ENCODE data around the gene EME2. TPM values are rescaled to one million over a fixed set of nuclear protein-coding genes. Genes with fewer than 3 reads are reported as not detected.

The EME2 gene
- polyA plus RNA-seq, 1 experiment = 2.4 TPM

DNA sequence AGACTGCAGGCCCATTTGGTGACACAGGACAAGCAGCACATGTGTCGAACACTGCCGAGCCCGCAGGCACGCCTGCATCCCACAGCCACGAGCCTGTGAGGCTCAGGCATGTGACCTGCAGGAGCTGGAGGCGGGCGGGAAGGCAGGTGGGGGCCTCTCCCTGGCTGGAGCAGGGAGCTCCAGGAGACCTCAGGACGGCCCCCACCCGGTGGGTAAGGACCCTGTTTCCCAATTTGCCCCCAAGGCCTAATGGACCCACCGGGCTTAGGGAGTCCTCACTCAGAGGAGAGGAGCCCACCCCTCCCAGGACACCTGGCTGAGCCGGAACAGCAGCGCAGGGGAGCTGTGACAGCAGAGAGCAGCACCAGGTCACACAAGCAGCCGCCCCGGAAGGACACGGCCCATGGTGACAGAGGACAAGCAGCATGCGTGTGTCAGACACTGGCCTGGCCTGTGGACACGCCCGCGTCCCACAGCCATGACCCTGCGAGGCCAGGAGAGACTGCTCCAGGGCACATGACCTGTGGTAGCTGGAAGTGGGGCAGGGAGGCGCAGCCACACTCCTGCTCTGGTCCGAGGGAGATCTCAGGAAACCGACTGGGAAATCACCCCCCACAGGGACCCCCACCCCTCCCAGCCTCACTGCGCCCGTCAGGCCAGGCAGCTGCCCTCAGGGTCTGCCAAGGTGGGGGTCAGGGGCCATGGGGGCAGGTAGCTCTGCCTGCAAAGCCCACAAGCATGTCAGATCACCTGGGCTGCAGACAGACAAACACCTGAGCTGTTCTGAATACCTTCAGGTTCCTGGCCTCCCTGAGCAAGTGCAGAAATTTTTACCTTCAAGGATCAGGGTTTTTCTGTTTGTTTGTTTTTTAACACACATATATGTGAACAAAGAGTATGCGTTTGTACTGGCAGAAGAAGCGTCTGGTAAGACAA, 7.4 kb downstream of the EME2 start:
- Histone ChIP-seq H3K27ac (ENCODE audit: low read depth, low read length) (no peak overlapping the region), H3K4me3 (ENCODE audit: low read depth, low read length) (no peak overlapping the region), H3K27me3 (ENCODE audit: control insufficient read depth, insufficient read depth, low read length) (no peaks in the 10 kb centered on the region), H3K9me3 (ENCODE audit: control insufficient read depth, insufficient read depth, low read length) (no peaks in the 10 kb centered on the region; the same call in 1 of the 2 replicates)
- no peak for DNase-seq (ENCODE audit: low read depth, low spot score)
- ChIA-PET POLR2A (no interaction called here), CTCF (no interaction called here)
- TF ChIP-seq, protein P1, sequence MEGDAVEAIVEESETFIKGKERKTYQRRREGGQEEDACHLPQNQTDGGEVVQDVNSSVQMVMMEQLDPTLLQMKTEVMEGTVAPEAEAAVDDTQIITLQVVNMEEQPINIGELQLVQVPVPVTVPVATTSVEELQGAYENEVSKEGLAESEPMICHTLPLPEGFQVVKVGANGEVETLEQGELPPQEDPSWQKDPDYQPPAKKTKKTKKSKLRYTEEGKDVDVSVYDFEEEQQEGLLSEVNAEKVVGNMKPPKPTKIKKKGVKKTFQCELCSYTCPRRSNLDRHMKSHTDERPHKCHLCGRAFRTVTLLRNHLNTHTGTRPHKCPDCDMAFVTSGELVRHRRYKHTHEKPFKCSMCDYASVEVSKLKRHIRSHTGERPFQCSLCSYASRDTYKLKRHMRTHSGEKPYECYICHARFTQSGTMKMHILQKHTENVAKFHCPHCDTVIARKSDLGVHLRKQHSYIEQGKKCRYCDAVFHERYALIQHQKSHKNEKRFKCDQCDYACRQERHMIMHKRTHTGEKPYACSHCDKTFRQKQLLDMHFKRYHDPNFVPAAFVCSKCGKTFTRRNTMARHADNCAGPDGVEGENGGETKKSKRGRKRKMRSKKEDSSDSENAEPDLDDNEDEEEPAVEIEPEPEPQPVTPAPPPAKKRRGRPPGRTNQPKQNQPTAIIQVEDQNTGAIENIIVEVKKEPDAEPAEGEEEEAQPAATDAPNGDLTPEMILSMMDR (IDR thresholded peaks at IDR 0.05; ENCODE audit: low read depth, low read length) = no peak

DNA sequence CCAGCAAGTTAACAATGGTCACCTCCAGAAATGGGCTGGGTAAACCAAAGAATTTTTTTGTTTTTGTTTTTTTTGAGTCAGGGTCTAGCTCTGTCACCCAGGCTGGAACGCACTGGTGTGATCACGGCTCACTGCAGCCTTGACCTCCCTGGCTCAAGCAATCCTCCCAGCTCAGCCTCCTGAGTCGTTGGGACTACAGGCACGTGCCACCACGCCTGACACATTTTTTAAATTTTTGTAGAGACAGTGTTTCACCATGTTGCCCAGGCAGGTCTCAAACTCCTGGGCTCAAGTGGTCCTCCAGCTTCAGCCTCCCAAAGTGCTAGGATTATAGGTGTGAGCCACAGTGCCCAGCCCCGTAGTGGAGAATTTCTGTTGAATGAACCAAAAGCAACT, 8.1 kb downstream of the EME2 start:
- TF ChIP-seq, protein P1 (IDR thresholded peaks at IDR 0.05; ENCODE audit: low read depth, low read length) = no peak
- Histone ChIP-seq H3K4me3 (ENCODE audit: low read depth, low read length) (no peak overlapping the region), H3K9me3 (ENCODE audit: control insufficient read depth, insufficient read depth, low read length) (no peaks in the 10 kb centered on the region; the same call in 1 of the 2 replicates), H3K27ac (ENCODE audit: low read depth, low read length) (no peak overlapping the region), H3K27me3 (ENCODE audit: control insufficient read depth, insufficient read depth, low read length) (no peaks in the 10 kb centered on the region)
- ChIA-PET CTCF (no interaction called here), POLR2A (no interaction called here)
- no peak for DNase-seq (ENCODE audit: low read depth, low spot score)

DNA sequence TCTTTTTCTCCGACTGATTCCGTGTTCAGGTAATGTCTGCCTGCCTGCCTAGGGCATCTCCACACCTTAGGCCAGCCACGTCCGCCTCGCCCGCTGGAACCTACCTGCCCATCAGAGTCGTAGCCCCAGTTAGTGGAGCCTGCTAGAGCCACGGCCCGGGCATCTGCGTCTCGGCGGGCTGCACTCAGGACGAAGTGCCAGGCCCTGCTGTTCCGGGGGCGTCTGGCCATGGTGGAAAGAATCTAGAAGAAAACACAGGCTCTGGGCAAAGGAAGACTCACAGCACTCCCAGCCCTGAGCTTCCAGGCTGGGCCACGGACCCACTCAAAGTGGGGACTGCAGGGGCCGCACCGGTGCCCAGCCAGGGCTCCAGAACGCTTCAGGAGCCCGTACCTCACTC, 8.6 kb downstream of the EME2 start:
- ChIA-PET POLR2A (interaction anchor here (1.5 to 2.8 kb wide), 3 partner anchors 11 to 75 kb away, joined by 7 to 21 read pairs (median 12); partner anchors contain the start of genes FAHD1, HAGH, MAPK8IP3 and NME3), CTCF (no interaction called here)
- TF ChIP-seq, protein P1 (IDR thresholded peaks at IDR 0.05; ENCODE audit: low read depth, low read length) = no peak
- Histone ChIP-seq H3K9me3 (ENCODE audit: control insufficient read depth, insufficient read depth, low read length) (no peaks in the 10 kb centered on the region; the same call in 1 of the 2 replicates), H3K27me3 (ENCODE audit: control insufficient read depth, insufficient read depth, low read length) (no peaks in the 10 kb centered on the region), H3K27ac (ENCODE audit: low read depth, low read length) (no peak overlapping the region), H3K4me3 (ENCODE audit: low read depth, low read length) (peak overlapping the region; percentile 80)
- DNase-seq (ENCODE audit: low read depth, low spot score) = no peak

DNA sequence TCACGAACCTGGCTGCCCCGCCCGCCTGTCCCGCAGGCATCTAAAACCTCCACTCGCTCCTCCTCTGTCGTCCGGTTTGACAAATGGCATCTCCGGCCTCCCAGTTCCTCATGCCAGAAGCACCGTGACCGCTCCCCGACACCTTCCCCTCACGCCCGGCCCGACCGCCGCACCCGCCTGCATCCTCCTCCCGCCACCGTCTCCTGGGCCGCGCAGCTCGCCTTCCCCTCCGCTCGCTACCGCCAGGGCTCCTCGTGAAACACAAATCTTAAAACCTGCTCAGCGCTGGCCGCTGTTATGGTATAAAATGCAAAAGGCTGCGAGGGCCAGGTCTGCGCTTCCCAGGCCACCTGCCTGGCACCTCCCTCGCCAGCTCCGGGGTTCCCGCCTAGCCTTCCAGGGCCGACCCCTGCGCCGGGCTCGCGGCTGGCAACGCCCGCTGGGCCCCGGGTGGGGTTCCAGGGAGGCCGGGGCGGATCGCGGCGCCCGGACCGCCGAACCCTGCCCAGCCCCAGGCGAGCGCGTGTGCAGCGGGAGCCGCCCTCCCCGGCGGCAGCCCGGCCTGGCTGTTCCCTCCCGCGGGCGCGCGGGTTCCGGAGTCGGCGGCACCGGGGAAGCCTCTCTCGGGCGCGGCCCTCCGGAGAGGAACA, 9.3 kb downstream of the EME2 start:
- ChIA-PET POLR2A (interaction anchor here (0.5 to 2.8 kb wide), 10 partner anchors 8 to 373 kb away, joined by 4 to 21 read pairs (median 8); partner anchors contain the start of genes EME2, FAHD1, HAGH and JPT2), CTCF (interaction anchor here (0.8 to 1.3 kb wide), 3 partner anchors 8 to 28 kb away, joined by 3 to 6 read pairs (median 3); partner anchors contain the start of genes EME2 and MRPS34)
- DNase-seq (ENCODE audit: low read depth, low spot score) = no peak
- Histone ChIP-seq H3K27ac (ENCODE audit: low read depth, low read length) (no peak overlapping the region), H3K4me3 (ENCODE audit: low read depth, low read length) (peak overlapping the region; percentile 80), H3K9me3 (ENCODE audit: control insufficient read depth, insufficient read depth, low read length) (no peaks in the 10 kb centered on the region; the same call in 1 of the 2 replicates), H3K27me3 (ENCODE audit: control insufficient read depth, insufficient read depth, low read length) (no peaks in the 10 kb centered on the region)
- TF ChIP-seq, protein P1 (IDR thresholded peaks at IDR 0.05; ENCODE audit: low read depth, low read length) = 0 out of 2 replicates have a peak, but pooled peaks have one; percentile 7
